WTC11 (cell line): ENCODE measurements around the gene IL1F10. TPM values are rescaled to one million over a fixed set of nuclear protein-coding genes. Genes with fewer than 3 reads are reported as not detected.

Experiments
- ATAC-seq: fragments of 200-7000 bp; cut with Tn5 transposase; 2 replicates; pipeline ENCODE4 v1.10.0; 2021; ENCODE audit warnings: mild to moderate bottlenecking, moderate library complexity
- CTCF ChIA-PET: fragments of 300-600 bp; sonication (Branson Sonifier 250); formaldehyde crosslinking; loops from one replicate; lab custom pipeline; 2021; ENCODE audit warnings: antibody characterized with exemption; lab: Charles Lee
- POLR2A ChIA-PET: fragments of 350-600 bp; sonication (Branson Sonifier 250); formaldehyde crosslinking; loops from one replicate; lab custom pipeline; 2021; ENCODE audit warnings: antibody characterized with exemption; lab: Charles Lee
- DNase-seq: peaks from one replicate; pipeline ENCODE4 v3.0.0; 2021; ENCODE audit warnings: low spot score
- H3K27ac Mint-ChIP-seq: 2 replicates; pipeline ENCODE4 v1.8.0; 2021; ENCODE audit warnings: mixed read lengths
- H3K27me3 Mint-ChIP-seq: 2 replicates; pipeline ENCODE4 v1.8.0; 2021; ENCODE audit warnings: low read depth, mild to moderate bottlenecking, moderate library complexity, mixed read lengths
- H3K36me3 Mint-ChIP-seq: 2 replicates; pipeline ENCODE4 v1.8.0; 2021; ENCODE audit warnings: mixed read lengths
- H3K4me1 Mint-ChIP-seq: 2 replicates; pipeline ENCODE4 v1.8.0; 2022; ENCODE audit warnings: mixed read lengths
- H3K4me3 Mint-ChIP-seq: 2 replicates; pipeline ENCODE4 v1.8.0; 2021; ENCODE audit warnings: mild to moderate bottlenecking, moderate library complexity, mixed read lengths
- H3K9me3 Mint-ChIP-seq: 2 replicates; pipeline ENCODE4 v1.8.0; 2021; ENCODE audit warnings: mixed read lengths
- CDX4 ChIP-seq: fragments of 250-450 bp; sonication (Bioruptor Pico); IDR thresholded peaks from 2 replicates; pipeline ENCODE4 v1.9.0; 2021; ENCODE audit warnings: moderate library complexity, mild to moderate bottlenecking, inconsistent platforms, borderline replicate concordance
- CREB1 ChIP-seq: sonication (generic); formaldehyde crosslinking; IDR thresholded peaks from 2 replicates; pipeline ENCODE4 v1.8.0; 2023; ENCODE audit warnings: mild to moderate bottlenecking, missing genetic modification reagents
- E2F4 ChIP-seq: sonication (generic); formaldehyde crosslinking; IDR thresholded peaks from 2 replicates; pipeline ENCODE4 v1.8.1; 2022; ENCODE audit warnings: low read depth, mild to moderate bottlenecking, moderate library complexity, missing genetic modification reagents, borderline replicate concordance
- ERG ChIP-seq: fragments of 250-450 bp; sonication (Bioruptor Pico); IDR thresholded peaks from 2 replicates; pipeline ENCODE4 v1.8.0; 2021; ENCODE audit warnings: mild to moderate bottlenecking
- FOXP4 ChIP-seq: sonication (generic); formaldehyde crosslinking; IDR thresholded peaks from 2 replicates; pipeline ENCODE4 v1.8.0; 2022; ENCODE audit warnings: mild to moderate bottlenecking, missing genetic modification reagents
- IRF1 ChIP-seq: sonication (generic); formaldehyde crosslinking; IDR thresholded peaks from 2 replicates; pipeline ENCODE4 v1.8.0; 2023; ENCODE audit warnings: missing genetic modification reagents
- JAZF1 ChIP-seq: fragments of 250-450 bp; sonication (Bioruptor Pico); IDR thresholded peaks from 2 replicates; pipeline ENCODE4 v1.9.0; 2021; ENCODE audit warnings: moderate library complexity, mild to moderate bottlenecking, inconsistent platforms
- JUN ChIP-seq: sonication (generic); formaldehyde crosslinking; IDR thresholded peaks from 2 replicates; pipeline ENCODE4 v1.8.0; 2023; ENCODE audit warnings: mild to moderate bottlenecking, missing genetic modification reagents
- PRDM15 ChIP-seq: sonication (generic); formaldehyde crosslinking; IDR thresholded peaks from 2 replicates; pipeline ENCODE4 v1.8.0; 2022; ENCODE audit warnings: missing genetic modification reagents
- SMAD4 ChIP-seq: sonication (generic); formaldehyde crosslinking; IDR thresholded peaks from 2 replicates; pipeline ENCODE4 v1.8.0; 2022; ENCODE audit warnings: mild to moderate bottlenecking, missing genetic modification reagents
- TEAD1 ChIP-seq: sonication (generic); formaldehyde crosslinking; IDR thresholded peaks from 2 replicates; pipeline ENCODE4 v1.8.0; 2022; ENCODE audit warnings: mild to moderate bottlenecking, missing genetic modification reagents
- ZNF232 ChIP-seq: sonication (generic); formaldehyde crosslinking; IDR thresholded peaks from 2 replicates; pipeline ENCODE4 v1.8.0; 2022; ENCODE audit warnings: mild to moderate bottlenecking, missing genetic modification reagents
- total RNA-seq: library from RNA; stranded (reverse); gene quantifications from 3 replicates; pipeline ENCODE4 v1.2.3, GENCODE V29; 2021

The IL1F10 gene
- total RNA-seq, 1 experiment from 2014 or later, result not detected

GRCh38 chr2:113039719-113040118 is 28.1 kb upstream of the IL1F10 start:
- ATAC-seq, result no peak
- peaks cover 7% of the 10 kb centered on the region for H3K27me3 Mint-ChIP-seq
- CTCF ChIA-PET, result no interaction called here
- no peak for TF ChIP-seq FOXP4 (CRISPR knock-in tag)
- TF ChIP-seq JUN, result no peak
- no peak overlapping the region for H3K27ac Mint-ChIP-seq
- no peaks in the 10 kb centered on the region for H3K4me1 Mint-ChIP-seq
- POLR2A ChIA-PET, result no interaction called here
- no peaks in the 10 kb centered on the region for H3K36me3 Mint-ChIP-seq
- no peak overlapping the region for H3K4me3 Mint-ChIP-seq
- peaks cover 7% of the 10 kb centered on the region; the same call in 1 of the 2 replicates for H3K9me3 Mint-ChIP-seq
- DNase-seq, result no peak

GRCh38 chr2:113041871-113042270 is 25.9 kb upstream of the IL1F10 start:
- peaks cover 8% of the 10 kb centered on the region for H3K9me3 Mint-ChIP-seq
- DNase-seq, result peak; percentile 22
- peak; percentile 85 for ATAC-seq
- no peak overlapping the region for H3K4me3 Mint-ChIP-seq
- H3K36me3 Mint-ChIP-seq, result no peaks in the 10 kb centered on the region
- CTCF ChIA-PET, result interaction anchor here (1.0 to 1.2 kb wide), 2 partner anchors 38 to 82 kb away, joined by 3 to 5 read pairs; no protein-coding TSS in a partner anchor
- H3K27ac Mint-ChIP-seq, result no peak overlapping the region
- POLR2A ChIA-PET, result no interaction called here
- TF ChIP-seq CREB1 (CRISPR knock-in tag) (no peak), TEAD1 (no peak), PRDM15 (CRISPR knock-in tag) (no peak)
- peaks cover 9% of the 10 kb centered on the region for H3K27me3 Mint-ChIP-seq
- no peaks in the 10 kb centered on the region for H3K4me1 Mint-ChIP-seq

GRCh38 chr2:113046465-113046864 is 21.3 kb upstream of the IL1F10 start:
- Mint-ChIP-seq H3K9me3 (peaks cover 32% of the 10 kb centered on the region), H3K4me1 (no peaks in the 10 kb centered on the region), H3K4me3 (no peak overlapping the region), H3K27me3 (peaks cover 6% of the 10 kb centered on the region), H3K36me3 (peaks cover 4% of the 10 kb centered on the region), H3K27ac (no peak overlapping the region)
- DNase-seq, result no peak
- ATAC-seq, result no peak
- ChIA-PET CTCF (interaction anchor here (0.6 kb wide), 1 partner anchor 105 kb away, joined by 4 read pairs; no protein-coding TSS in a partner anchor), POLR2A (no interaction called here)
- TF ChIP-seq ZNF232 (CRISPR knock-in tag), result no peak
- TF ChIP-seq IRF1, result no peak
- no peak for TF ChIP-seq SMAD4 (CRISPR knock-in tag)
- no peak for TF ChIP-seq E2F4 (CRISPR knock-in tag)
- no peak for TF ChIP-seq CDX4 (CRISPR knock-in tag)
- TF ChIP-seq JAZF1 (CRISPR knock-in tag), result no peak
- TF ChIP-seq ERG, result no peak
